ENCODE results near the gene NEXMIF.
"Not testable (repeated sequence)": the region's sequence is repeated elsewhere in the genome, so short reads cannot be mapped to it uniquely, and the experiment has no call there.

DNA sequence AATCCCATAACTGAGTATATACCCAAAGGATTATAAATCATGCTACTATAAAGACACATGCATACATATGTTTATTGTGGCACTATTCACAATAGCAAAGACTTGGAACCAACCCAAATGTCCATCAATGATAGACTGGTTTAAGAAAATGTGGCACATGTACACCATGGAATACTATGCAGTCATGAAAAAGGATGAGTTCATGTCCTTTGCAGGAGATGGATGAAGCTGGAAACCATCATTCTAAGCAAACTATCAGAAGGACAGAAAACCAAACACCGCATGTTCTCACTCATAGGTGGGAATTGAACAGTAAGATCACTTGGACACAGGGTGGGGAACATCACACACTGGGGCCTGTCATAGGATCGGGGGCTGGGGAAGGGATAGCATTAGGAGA is 223.9 kb downstream of the NEXMIF start:
- TF ChIP-seq, protein P1, sequence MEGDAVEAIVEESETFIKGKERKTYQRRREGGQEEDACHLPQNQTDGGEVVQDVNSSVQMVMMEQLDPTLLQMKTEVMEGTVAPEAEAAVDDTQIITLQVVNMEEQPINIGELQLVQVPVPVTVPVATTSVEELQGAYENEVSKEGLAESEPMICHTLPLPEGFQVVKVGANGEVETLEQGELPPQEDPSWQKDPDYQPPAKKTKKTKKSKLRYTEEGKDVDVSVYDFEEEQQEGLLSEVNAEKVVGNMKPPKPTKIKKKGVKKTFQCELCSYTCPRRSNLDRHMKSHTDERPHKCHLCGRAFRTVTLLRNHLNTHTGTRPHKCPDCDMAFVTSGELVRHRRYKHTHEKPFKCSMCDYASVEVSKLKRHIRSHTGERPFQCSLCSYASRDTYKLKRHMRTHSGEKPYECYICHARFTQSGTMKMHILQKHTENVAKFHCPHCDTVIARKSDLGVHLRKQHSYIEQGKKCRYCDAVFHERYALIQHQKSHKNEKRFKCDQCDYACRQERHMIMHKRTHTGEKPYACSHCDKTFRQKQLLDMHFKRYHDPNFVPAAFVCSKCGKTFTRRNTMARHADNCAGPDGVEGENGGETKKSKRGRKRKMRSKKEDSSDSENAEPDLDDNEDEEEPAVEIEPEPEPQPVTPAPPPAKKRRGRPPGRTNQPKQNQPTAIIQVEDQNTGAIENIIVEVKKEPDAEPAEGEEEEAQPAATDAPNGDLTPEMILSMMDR (IDR thresholded peaks at IDR 0.05) = not testable (repeated sequence)
- not testable (repeated sequence) for TF ChIP-seq EP300 (IDR thresholded peaks at IDR 0.05)
